ENCODE data around the gene PCNX3. TPM values are rescaled to one million over a fixed set of nuclear protein-coding genes. Genes with fewer than 3 reads are reported as not detected.
A peak's percentile ranks its signal among the peaks of the same experiment; 100 is the strongest.
"Not testable (repeated sequence)": the region's sequence is repeated elsewhere in the genome, so short reads cannot be mapped to it uniquely, and the experiment has no call there.

The PCNX3 gene
- total and polyA plus RNA-seq, 2 experiments from 2014 or later, result 8.1 to 23.5 TPM

- no peak overlapping the region for H3K4me3 ChIP-seq
- TF ChIP-seq EZH2 (IDR thresholded peaks at IDR 0.05; ENCODE audit: insufficient read depth, poor library complexity, severe bottlenecking) (no peak), EZH2phosphoT487 (IDR thresholded peaks at IDR 0.05; ENCODE audit: insufficient read depth, low read depth) (no peak)
- no peak overlapping the region for H3K9ac ChIP-seq
- peaks cover 14% of the 10 kb centered on the region for H3K4me1 ChIP-seq (ENCODE audit: insufficient read depth)
- H3K27ac ChIP-seq, result no peak overlapping the region
- H2AFZ ChIP-seq, result no peak overlapping the region
- H3K9me2 ChIP-seq (ENCODE audit: insufficient read depth), result no peaks in the 10 kb centered on the region
- WGBS, 2 experiments (ENCODE audit: low coverage in 1 of 2, low lambda C conversion rate in 2 of 2, missing lambda C conversion rate in 2 of 2), result 81 to 88% methylated on average over 7 of the region's 7 CpGs
- no peak for DNase-seq
- peaks cover 50% of the 10 kb centered on the region; the same call in 1 of the 2 replicates for H3K36me3 ChIP-seq (ENCODE audit: low read depth)
- no peak overlapping the region for H3K4me2 ChIP-seq (ENCODE audit: unreplicated experiment)
- peaks cover 65% of the 10 kb centered on the region for H3K79me2 ChIP-seq (ENCODE audit: insufficient read depth)
- H4K20me1 ChIP-seq (ENCODE audit: insufficient read depth), result no peaks in the 10 kb centered on the region
- in situ Hi-C loops (cut with MboI), result no loop called here
- no peaks in the 10 kb centered on the region for H3K27me3 ChIP-seq (replicated peaks; ENCODE audit: insufficient read depth)
- no peaks in the 10 kb centered on the region for H3K9me3 ChIP-seq (ENCODE audit: low read depth)
- H3F3A ChIP-seq (ENCODE audit: insufficient read depth), result peaks cover 49% of the 10 kb centered on the region
These were observed 41.9 kb downstream of the PCNX3 start for GRCh38 chr11:65657426-65657825.

GRCh38 chr11:65658174-65659021, 42.8 kb downstream of the PCNX3 start:
- Histone ChIP-seq H3K9me3 (ENCODE audit: low read depth) (no peaks in the 10 kb centered on the region), H4K20me1 (ENCODE audit: insufficient read depth) (no peaks in the 10 kb centered on the region), H3K4me3 (no peak overlapping the region), H2AFZ (no peak overlapping the region), H3K9ac (no peak overlapping the region), H3K9me2 (ENCODE audit: insufficient read depth) (no peaks in the 10 kb centered on the region), H3K4me2 (ENCODE audit: unreplicated experiment) (no peak overlapping the region), H3K79me2 (ENCODE audit: insufficient read depth) (peaks cover 67% of the 10 kb centered on the region), H3K36me3 (ENCODE audit: low read depth) (peaks cover 50% of the 10 kb centered on the region; the same call in 1 of the 2 replicates), H3K4me1 (ENCODE audit: insufficient read depth) (peaks cover 10% of the 10 kb centered on the region), H3K27me3 (replicated peaks; ENCODE audit: insufficient read depth) (no peaks in the 10 kb centered on the region), H3F3A (ENCODE audit: insufficient read depth) (peaks cover 47% of the 10 kb centered on the region), H3K27ac (no peak overlapping the region)
- TF ChIP-seq EZH2phosphoT487 (IDR thresholded peaks at IDR 0.05; ENCODE audit: insufficient read depth, low read depth), result no peak
- no peak for TF ChIP-seq EZH2 (IDR thresholded peaks at IDR 0.05; ENCODE audit: insufficient read depth, poor library complexity, severe bottlenecking)
- in situ Hi-C loops (cut with MboI), result no loop called here
- no peak for DNase-seq
- WGBS, 2 experiments (ENCODE audit: low coverage in 1 of 2, low lambda C conversion rate in 2 of 2, missing lambda C conversion rate in 2 of 2), result 82 to 83% methylated on average over 19 to 21 of the region's 21 CpGs

GRCh38 chr11:65660038-65660437, 44.5 kb downstream of the PCNX3 start:
- no peaks in the 10 kb centered on the region for H3K9me3 ChIP-seq (ENCODE audit: low read depth)
- in situ Hi-C loops (cut with MboI), result no loop called here
- H3F3A ChIP-seq (ENCODE audit: insufficient read depth), result peaks cover 44% of the 10 kb centered on the region
- H3K4me3 ChIP-seq, result no peak overlapping the region
- no peak overlapping the region for H2AFZ ChIP-seq
- TF ChIP-seq EZH2 (IDR thresholded peaks at IDR 0.05; ENCODE audit: insufficient read depth, poor library complexity, severe bottlenecking) (no peak), EZH2phosphoT487 (IDR thresholded peaks at IDR 0.05; ENCODE audit: insufficient read depth, low read depth) (no peak)
- peaks cover 10% of the 10 kb centered on the region for H3K4me1 ChIP-seq (ENCODE audit: insufficient read depth)
- H3K27me3 ChIP-seq (replicated peaks; ENCODE audit: insufficient read depth), result no peaks in the 10 kb centered on the region
- no peak overlapping the region for H3K4me2 ChIP-seq (ENCODE audit: unreplicated experiment)
- peaks cover 44% of the 10 kb centered on the region; the same call in 1 of the 2 replicates for H3K36me3 ChIP-seq (ENCODE audit: low read depth)
- peaks cover 67% of the 10 kb centered on the region for H3K79me2 ChIP-seq (ENCODE audit: insufficient read depth)
- 0 out of 2 replicates have a peak overlapping the region, but pooled peaks have one; percentile 16 for H3K9ac ChIP-seq
- H4K20me1 ChIP-seq (ENCODE audit: insufficient read depth), result no peaks in the 10 kb centered on the region
- no peaks in the 10 kb centered on the region for H3K9me2 ChIP-seq (ENCODE audit: insufficient read depth)
- no peak for DNase-seq
- H3K27ac ChIP-seq, result no peak overlapping the region
- 89 to 92% methylated on average over 9 of the region's 9 CpGs for WGBS, 2 experiments (ENCODE audit: low coverage in 1 of 2, low lambda C conversion rate in 2 of 2, missing lambda C conversion rate in 2 of 2)

- WGBS, 2 experiments (ENCODE audit: low coverage in 1 of 2, low lambda C conversion rate in 2 of 2, missing lambda C conversion rate in 2 of 2), result 95 to 97% methylated on average over 9 of the region's 9 CpGs
- H3K9ac ChIP-seq, result peak overlapping the region; percentile 94
These were observed 45.3 kb downstream of the PCNX3 start for GRCh38 chr11:65660908-65661307.

More at GRCh38 chr11:65660908-65661307, 45.3 kb downstream of the PCNX3 start:
- DNase-seq; in situ Hi-C loops (cut with MboI); H3K27me3 ChIP-seq (replicated peaks; ENCODE audit: insufficient read depth); H2AFZ ChIP-seq; H3K9me2 ChIP-seq (ENCODE audit: insufficient read depth); H4K20me1 ChIP-seq (ENCODE audit: insufficient read depth); H3K4me3 ChIP-seq; H3K27ac ChIP-seq; H3K9me3 ChIP-seq (ENCODE audit: low read depth): not testable (repeated sequence)
- H3K4me1 ChIP-seq (ENCODE audit: insufficient read depth), result peaks cover 10% of the 10 kb centered on the region
- H3K4me2 ChIP-seq (ENCODE audit: unreplicated experiment), result peak overlapping the region; percentile 96
- H3F3A ChIP-seq (ENCODE audit: insufficient read depth), result peaks cover 35% of the 10 kb centered on the region; the same call in 1 of the 2 replicates
- H3K36me3 ChIP-seq (ENCODE audit: low read depth), result peaks cover 37% of the 10 kb centered on the region; the same call in 1 of the 2 replicates
- peaks cover 67% of the 10 kb centered on the region for H3K79me2 ChIP-seq (ENCODE audit: insufficient read depth)
